HG03457 (cell line): Measurements from ENCODE around the gene NT5E.
"Not testable (repeated sequence)": the region's sequence is repeated elsewhere in the genome, so short reads cannot be mapped to it uniquely, and the experiment has no call there.

Experiments used
- ATAC-seq: cut with Tn5 transposase; IDR thresholded peaks from one replicate; pipeline ENCODE4 v1.9.1; 2021; ENCODE audit warnings: moderate number of reproducible peaks; ENCODE audit not compliant: unreplicated experiment

Gene NT5E

GRCh38 chr6:85484948-85485347 is 35.1 kb downstream of the NT5E start:
- no peak for ATAC-seq

GRCh38 chr6:85490516-85491248 is 40.8 kb downstream of the NT5E start:
- ATAC-seq = no peak

- no peak for ATAC-seq
Observed at GRCh38 chr6:85493389-85493788, 43.5 kb downstream of the NT5E start.

GRCh38 chr6:85494547-85495536 is 45.0 kb downstream of the NT5E start:
- no peak for ATAC-seq

- ATAC-seq = no peak
Observed at GRCh38 chr6:85496009-85496579, 46.2 kb downstream of the NT5E start.

GRCh38 chr6:85496856-85497255 is 47.0 kb downstream of the NT5E start:
- no peak for ATAC-seq

GRCh38 chr6:85498596-85499258 is 48.8 kb downstream of the NT5E start:
- ATAC-seq = no peak

GRCh38 chr6:85506441-85507093 is 56.7 kb downstream of the NT5E start:
- no peak for ATAC-seq

GRCh38 chr6:85516168-85516567 is 66.3 kb downstream of the NT5E start:
- no peak for ATAC-seq

GRCh38 chr6:85524281-85524680 is 74.4 kb downstream of the NT5E start:
- not testable (repeated sequence) for ATAC-seq

GRCh38 chr6:85537055-85537494 is 87.2 kb downstream of the NT5E start:
- ATAC-seq = no peak

- ATAC-seq = no peak
Observed at GRCh38 chr6:85544776-85545175, 94.9 kb downstream of the NT5E start.
